GM21360 (cell line): ENCODE results near the gene DBNL.

Source experiments
- ATAC-seq: cut with Tn5 transposase; IDR thresholded peaks from one replicate; pipeline ENCODE4 v1.9.1; 2021; ENCODE audit warnings: mild to moderate bottlenecking, moderate library complexity; ENCODE audit not compliant: unreplicated experiment

Gene DBNL

GRCh38 chr7:44097064-44097932, 52.8 kb downstream of the DBNL start:
- ATAC-seq = peak; percentile 51

- no peak for ATAC-seq
Measured at GRCh38 chr7:44098092-44099068, 53.9 kb downstream of the DBNL start.

DNA sequence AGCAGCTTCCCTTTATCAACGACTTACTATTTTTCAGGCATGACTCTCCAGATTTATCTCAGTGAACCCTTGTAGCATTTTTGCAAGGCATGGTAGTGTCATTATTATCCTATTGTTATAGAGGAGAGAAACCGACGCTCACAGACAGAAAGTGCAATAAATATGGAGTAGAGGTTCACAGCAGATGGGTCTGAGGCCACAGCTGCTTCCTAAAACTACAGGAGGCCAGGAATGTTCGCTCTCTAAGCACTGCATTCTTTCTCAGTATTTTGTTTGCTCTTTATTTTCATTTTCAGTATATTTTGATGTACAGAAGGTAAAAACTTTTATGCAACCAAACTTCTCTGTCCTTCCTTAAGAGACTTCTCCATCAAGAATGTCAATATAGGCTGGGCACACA, 55.2 kb downstream of the DBNL start:
- ATAC-seq = no peak

GRCh38 chr7:44100458-44101302, 56.2 kb downstream of the DBNL start:
- no peak for ATAC-seq

GRCh38 chr7:44101303-44101965, 56.9 kb downstream of the DBNL start:
- no peak for ATAC-seq

DNA sequence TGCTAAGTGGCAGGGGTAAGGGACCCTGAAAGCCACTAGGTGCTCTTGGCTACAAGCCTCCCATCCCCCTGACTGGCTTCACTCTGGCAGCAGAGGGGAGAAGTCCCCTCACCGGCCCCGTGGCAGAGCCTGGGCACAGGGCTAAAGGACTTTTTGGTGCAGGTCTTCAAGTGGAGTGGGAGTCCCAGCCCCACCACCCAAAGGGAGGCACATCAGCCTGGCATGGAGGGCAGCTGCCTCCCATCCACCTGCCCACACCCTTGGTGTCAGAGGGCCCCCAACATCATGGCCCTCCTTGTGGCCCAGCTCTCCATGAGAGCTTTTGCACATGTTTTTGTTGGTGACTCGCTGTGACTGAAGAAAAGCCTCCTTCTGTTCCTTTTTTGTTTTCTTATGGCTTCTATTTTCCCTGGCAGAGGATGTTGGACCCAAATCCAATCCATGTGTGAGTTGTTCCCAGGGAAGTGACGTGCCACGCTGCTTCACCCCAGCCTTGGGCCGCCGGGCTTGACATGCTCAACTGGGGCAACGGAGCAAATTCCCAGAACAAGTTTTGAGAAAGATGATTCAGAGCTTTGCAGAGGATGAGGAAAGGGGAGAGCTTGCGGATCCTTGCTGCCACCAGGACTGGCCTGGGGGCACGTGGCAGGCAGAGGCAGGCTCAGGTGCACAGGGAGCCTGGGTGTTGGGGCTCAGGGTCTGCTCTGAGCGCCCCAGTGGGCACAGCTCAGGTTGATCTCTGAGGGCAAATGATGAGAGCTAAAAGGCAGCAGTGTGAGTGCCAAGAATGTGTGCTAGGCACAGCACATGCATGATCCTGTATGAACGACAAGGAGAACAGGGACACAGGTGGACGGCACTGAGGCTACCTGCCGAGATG, 57.7 kb downstream of the DBNL start:
- ATAC-seq = no peak

- ATAC-seq = no peak
Measured at GRCh38 chr7:44102846-44103565, 58.5 kb downstream of the DBNL start.

DNA sequence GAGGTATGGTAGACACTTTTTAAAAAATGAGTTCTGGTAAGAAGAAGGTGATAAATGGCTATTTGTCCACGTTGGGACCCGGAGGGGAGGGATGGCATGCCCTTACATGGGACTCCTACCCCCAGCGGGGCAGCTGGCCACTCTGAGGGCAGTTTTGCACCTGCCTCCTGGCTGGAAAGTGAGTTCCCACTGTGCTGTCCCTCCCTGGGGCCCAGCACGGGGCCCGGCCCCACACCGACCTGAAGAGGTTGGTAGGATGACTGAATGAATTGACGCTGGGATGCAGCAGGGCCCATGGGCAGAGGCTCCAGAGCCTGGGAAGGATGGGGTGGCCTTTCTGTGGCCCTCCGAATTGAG, 59.0 kb downstream of the DBNL start:
- no peak for ATAC-seq

DNA sequence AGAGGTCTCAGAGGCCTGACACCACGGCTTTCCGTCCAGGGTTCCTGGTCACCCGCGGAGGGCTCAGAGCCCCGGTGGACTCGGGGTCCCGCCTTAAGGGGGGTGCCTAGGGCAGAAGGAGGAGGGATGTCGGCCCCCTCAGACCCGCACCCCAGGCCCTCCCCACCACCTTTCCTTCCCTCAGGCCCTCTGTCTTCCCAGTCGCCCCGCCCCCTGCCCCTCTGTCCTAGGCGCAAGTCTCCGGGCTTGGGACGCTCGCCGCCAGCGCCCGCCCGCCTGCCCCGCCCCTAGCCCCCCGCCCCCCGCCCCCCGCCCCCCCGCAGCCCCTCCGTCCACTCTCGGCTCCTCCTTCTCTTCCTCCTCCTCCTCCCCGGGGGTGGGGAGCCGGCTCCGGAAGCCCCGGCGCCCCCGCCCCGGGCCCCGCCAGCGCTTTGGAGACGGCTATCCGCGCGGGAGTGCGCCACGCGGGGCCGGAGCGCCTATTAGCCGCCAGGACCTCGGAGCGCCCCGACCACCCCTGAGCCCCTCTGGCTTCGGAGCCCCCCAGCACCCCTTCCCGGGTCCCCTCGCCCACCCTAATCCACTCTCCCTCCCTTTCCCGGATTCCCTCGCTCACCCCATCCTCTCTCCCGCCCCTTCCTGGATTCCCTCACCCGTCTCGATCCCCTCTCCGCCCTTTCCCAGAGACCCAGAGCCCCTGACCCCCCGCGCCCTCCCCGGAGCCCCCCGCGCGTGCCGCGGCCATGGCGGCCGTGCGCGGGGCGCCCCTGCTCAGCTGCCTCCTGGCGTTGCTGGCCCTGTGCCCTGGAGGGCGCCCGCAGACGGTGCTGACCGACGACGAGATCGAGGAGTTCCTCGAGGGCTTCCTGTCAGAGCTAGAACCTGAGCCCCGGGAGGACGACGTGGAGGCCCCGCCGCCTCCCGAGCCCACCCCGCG, 59.7 kb downstream of the DBNL start, which contains the start of gene AEBP1:
AEBP1 (plus strand) TSS at position 423 of the 937 bp plus-strand sequence; CDS start at position 744, 321 bp downstream.
- ATAC-seq = no peak

DNA sequence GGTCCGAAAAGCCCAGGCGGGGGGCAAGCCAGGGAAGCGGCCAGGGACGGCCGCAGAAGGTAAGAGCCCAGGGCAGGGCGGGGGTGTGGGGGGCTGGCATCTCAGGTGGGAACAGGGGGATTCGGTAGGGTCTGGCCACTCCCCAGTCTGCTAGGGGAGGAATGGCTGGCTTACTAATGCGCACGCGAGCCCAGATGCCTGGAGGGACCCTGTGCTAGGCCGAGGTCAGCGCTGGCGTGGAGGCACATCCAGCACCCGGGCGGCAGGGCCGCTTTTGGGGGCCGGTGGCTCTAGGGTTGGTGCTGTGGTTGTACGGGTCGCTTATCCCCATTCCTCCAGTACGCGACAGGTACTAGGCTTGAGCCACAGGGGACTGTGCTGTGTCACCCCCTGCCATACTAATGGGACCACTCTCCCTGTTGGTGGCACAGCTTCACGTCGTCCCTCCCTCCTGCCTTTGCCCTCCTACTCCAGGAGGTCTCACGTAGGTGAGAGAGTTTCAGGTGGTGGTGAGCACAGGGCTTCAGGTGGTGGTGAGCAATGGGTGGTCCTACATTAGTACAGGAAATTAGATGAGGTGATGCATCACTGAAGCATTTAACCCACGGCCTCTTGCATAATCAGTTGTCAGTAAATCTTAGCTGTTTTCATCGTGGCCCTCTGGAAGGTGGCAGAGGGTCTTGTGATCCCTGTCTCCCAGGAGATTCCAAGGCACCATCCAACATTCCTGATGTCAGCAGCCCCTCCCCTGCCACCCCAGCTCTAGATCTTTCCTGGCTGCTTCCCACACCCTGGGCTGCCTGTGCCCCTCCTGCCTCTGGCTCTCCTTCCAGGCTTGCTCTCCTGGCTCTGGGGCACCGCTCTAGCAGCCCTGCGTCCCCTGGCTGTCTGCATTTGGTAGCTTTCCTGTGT, 60.6 kb downstream of the DBNL start:
- no peak for ATAC-seq

DNA sequence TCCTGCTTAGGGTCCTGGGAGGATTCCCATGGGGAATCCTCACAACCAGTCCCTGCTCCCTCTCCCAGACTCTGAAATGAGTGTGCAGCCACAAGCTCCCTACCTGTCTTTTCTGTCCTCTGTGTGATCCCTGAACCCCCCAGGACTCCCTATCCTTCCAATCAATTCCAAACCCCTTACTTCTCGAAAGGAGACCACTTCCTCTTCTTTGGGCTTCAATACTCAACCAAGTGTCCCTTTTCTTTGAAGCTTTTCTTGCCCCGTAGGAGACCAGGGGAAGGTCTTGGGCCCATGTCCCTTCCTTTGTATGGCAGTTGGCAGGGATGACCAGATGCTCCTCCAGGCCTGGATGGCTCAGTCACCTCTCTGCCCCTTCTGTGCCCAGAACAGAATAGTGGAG, 61.3 kb downstream of the DBNL start:
- no peak for ATAC-seq

DNA sequence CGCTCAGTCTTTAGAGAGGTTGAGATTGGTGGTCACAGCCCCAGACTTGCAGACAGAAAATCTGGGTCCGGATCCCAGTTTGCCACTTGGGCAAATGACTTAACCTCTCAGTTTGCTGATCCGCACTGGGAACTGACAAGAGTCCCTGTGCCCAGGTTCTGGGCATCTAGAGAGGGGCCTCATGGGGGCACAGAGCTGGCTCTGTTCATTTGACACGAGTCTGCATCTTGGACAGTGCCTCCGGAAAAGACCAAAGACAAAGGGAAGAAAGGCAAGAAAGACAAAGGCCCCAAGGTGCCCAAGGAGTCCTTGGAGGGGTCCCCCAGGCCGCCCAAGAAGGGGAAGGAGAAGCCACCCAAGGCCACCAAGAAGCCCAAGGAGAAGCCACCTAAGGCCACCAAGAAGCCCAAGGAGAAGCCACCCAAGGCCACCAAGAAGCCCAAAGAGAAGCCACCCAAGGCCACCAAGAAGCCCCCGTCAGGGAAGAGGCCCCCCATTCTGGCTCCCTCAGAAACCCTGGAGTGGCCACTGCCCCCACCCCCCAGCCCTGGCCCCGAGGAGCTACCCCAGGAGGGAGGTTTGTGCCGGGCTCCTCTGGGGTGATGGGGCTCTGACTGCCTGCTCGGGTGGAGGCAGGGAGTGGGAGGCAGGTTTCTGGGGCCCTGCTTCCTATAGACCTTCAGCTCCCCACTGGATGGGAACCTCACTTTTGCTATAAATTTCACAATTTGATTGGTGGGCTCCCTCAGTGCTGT, 62.0 kb downstream of the DBNL start:
- ATAC-seq = no peak

DNA sequence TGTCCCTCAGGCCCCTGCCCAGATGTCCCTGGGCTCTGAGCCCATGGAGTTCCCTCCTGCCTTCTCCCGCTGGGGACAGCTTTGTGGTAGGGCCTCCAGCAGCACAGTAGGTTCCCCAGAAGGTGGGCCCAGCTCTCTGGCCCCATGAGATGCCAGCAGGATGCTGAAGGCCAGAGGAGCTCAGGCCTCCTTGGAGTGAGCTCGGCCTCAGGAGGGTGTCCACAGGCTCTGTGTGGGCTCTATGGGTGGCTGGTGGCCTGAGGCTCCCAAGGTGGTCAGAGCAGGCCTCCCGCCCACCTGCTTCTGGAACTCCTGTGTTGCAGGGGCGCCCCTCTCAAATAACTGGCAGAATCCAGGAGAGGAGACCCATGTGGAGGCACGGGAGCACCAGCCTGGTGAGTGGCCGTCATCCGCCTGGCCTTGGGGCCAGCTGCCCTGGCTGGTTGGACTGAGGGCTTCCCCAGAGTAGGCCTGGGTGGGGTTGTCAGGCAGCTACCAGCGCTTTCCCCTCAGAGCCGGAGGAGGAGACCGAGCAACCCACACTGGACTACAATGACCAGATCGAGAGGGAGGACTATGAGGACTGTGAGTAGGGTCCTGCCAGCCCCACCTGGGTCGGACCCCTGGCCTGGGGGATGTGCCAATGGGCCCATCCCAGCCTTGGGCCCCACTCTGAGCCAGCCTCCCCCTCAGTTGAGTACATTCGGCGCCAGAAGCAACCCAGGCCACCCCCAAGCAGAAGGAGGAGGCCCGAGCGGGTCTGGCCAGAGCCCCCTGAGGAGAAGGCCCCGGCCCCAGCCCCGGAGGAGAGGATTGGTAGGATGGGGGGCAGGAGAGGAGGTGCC, 62.8 kb downstream of the DBNL start:
- ATAC-seq = no peak

GRCh38 chr7:44107961-44108767, 63.7 kb downstream of the DBNL start:
- no peak for ATAC-seq
